ENCODE measurements around the gene SBF2. TPM values are rescaled to one million over a fixed set of nuclear protein-coding genes. Genes with fewer than 3 reads are reported as not detected.

Gene SBF2
- total and polyA plus RNA-seq, 2 of the 13 experiments (the other 11 are each of a cell fraction or from before 2014, with no cell fraction given), result 24.0 to 45.8 TPM

DNA sequence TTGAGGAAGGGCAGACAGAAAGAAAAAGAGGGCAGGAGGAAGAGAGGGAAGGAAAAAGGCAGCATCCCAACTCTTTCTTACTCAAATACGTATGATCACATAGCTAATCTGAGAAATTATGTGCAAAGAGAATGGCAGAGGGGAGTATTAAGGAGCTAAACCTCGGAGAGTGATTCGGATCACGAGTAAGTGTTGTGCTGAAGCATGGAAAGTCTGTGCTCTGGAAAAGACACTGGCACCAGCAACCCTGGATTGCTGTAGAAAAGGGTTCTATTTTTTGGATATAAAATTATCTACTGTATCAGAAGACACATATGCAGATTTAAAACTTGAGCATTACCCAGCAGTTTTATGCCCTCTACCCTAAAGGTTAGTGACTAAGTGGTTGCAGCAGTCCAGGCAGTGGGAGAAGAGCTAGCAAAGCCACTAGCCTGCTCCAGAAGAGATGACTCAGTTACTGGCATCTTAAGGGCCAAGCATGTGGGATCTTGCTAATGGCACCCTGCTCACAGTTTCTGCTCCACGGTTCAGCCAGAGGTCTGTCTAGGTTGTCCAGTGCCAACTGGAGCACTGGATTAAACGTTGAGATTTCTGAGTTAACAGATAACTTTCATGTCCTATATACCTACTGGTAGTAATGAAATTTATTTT, 478.4 kb downstream of the SBF2 start (continued):
- TF ChIP-seq, protein P1, sequence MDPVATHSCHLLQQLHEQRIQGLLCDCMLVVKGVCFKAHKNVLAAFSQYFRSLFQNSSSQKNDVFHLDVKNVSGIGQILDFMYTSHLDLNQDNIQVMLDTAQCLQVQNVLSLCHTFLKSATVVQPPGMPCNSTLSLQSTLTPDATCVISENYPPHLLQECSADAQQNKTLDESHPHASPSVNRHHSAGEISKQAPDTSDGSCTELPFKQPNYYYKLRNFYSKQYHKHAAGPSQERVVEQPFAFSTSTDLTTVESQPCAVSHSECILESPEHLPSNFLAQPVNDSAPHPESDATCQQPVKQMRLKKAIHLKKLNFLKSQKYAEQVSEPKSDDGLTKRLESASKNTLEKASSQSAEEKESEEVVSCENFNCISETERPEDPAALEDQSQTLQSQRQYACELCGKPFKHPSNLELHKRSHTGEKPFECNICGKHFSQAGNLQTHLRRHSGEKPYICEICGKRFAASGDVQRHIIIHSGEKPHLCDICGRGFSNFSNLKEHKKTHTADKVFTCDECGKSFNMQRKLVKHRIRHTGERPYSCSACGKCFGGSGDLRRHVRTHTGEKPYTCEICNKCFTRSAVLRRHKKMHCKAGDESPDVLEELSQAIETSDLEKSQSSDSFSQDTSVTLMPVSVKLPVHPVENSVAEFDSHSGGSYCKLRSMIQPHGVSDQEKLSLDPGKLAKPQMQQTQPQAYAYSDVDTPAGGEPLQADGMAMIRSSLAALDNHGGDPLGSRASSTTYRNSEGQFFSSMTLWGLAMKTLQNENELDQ (CRISPR knock-in tag; IDR thresholded peaks at IDR 0.05; ENCODE audit: borderline replicate concordance), result no peak
- no peak for TF ChIP-seq SP140L (CRISPR knock-in tag; IDR thresholded peaks at IDR 0.05; ENCODE audit: borderline replicate concordance)
- TF ChIP-seq, protein P2, sequence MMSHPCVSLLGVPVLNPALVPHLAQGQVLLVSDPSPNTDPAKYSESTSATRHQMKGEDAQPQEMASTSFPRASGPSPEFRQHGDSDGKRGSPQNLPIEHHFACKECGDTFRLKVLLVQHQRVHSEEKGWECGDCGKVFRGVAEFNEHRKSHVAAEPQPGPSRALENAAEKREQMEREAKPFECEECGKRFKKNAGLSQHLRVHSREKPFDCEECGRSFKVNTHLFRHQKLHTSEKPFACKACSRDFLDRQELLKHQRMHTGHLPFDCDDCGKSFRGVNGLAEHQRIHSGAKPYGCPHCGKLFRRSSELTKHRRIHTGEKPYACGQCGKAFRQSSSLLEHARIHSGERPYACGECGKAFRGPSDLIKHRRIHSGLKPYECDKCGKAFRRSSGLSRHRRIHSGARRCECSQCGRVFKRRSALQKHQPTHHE (CRISPR knock-in tag; IDR thresholded peaks at IDR 0.05; ENCODE audit: borderline replicate concordance), result no peak
- TF ChIP-seq, protein P3, sequence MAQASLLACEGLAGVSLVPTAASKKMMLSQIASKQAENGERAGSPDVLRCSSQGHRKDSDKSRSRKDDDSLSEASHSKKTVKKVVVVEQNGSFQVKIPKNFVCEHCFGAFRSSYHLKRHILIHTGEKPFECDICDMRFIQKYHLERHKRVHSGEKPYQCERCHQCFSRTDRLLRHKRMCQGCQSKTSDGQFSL (CRISPR knock-in tag; IDR thresholded peaks at IDR 0.05), result no peak
- TF ChIP-seq, protein P4, sequence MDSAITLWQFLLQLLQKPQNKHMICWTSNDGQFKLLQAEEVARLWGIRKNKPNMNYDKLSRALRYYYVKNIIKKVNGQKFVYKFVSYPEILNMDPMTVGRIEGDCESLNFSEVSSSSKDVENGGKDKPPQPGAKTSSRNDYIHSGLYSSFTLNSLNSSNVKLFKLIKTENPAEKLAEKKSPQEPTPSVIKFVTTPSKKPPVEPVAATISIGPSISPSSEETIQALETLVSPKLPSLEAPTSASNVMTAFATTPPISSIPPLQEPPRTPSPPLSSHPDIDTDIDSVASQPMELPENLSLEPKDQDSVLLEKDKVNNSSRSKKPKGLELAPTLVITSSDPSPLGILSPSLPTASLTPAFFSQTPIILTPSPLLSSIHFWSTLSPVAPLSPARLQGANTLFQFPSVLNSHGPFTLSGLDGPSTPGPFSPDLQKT (CRISPR knock-in tag; IDR thresholded peaks at IDR 0.05; ENCODE audit: borderline replicate concordance), result no peak

DNA sequence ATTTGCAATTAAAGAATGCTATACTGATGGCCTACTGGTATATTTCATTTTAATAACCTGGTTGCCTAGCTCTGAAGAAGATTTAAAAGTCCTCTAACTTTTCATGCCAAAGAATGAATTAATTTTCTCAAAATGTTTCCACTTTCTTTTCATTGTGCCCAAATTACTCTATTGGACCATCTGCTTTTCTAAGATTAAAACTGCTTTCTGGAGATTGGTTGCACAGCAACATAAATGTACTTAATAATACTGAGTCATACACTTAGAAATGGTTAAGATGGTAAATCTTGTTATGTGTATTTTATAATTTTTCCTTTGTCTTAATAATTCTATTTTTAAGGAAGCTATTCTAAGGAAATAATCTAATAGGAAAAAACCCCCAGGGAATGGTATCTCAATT, 479.9 kb downstream of the SBF2 start:
- H2AFZ ChIP-seq (ENCODE audit: low read length), result no peak overlapping the region
- no peaks in the 10 kb centered on the region for H3K79me2 ChIP-seq (ENCODE audit: insufficient read depth, low read length)
- no peaks in the 10 kb centered on the region for H3K27me3 ChIP-seq (ENCODE audit: control insufficient read depth in 1 of 2, insufficient read depth in 2 of 2, low read length in 2 of 2)
- no peak overlapping the region for H3K27ac ChIP-seq (ENCODE audit: extremely low read length, insufficient read depth, low read length)
- in situ Hi-C loops (cut with HindIII; ENCODE audit: extremely low pct_ligation_motif_present, low pct_unique_long_range_greater_than_20kb) (no loop called here), intact Hi-C loops (cut with micrococcal nuclease; ENCODE audit: unreplicated experiment) (no loop called here)
- H3K9me3 ChIP-seq (ENCODE audit: low read length), result no peaks in the 10 kb centered on the region
- BruUV-seq (replicated peaks), result no TSS peak
- H3K4me1 ChIP-seq (ENCODE audit: insufficient read depth, low read length), result no peaks in the 10 kb centered on the region
- no peak overlapping the region for H3K9ac ChIP-seq (ENCODE audit: insufficient read depth, low read depth, low read length)
- no peak for ATAC-seq
- H3K4me3 ChIP-seq (replicated peaks in 1 of 3; ENCODE audit: insufficient read depth in 1 of 3, low read depth in 2 of 3, low read length in 3 of 3), result no peak overlapping the region
- H3K36me3 ChIP-seq (replicated peaks in 1 of 2; ENCODE audit: control insufficient read depth in 1 of 2, insufficient read depth in 2 of 2, low read length in 2 of 2), result peaks cover 0 to 4% of the 10 kb centered on the region in 2 experiments; a peak in 1 of 5 replicates
- no peak for FAIRE-seq
- no peak overlapping the region for H3K4me2 ChIP-seq (ENCODE audit: low read depth, low read length)
- DNase-seq (ENCODE audit: low spot score), result no peak
- H4K20me1 ChIP-seq (ENCODE audit: insufficient read depth, low read length), result no peaks in the 10 kb centered on the region
- ChIA-PET POLR2A (no interaction called here), CTCF (ENCODE audit: low intra/inter-chr PET ratio, low total read pairs) (no interaction called here)
- TF ChIP-seq TARDBP (CRISPR knock-in tag; IDR thresholded peaks at IDR 0.05) (no peak), HNF4G (IDR thresholded peaks at IDR 0.05; ENCODE audit: borderline replicate concordance, low read depth, low read length) (no peak), HNF4G (CRISPR knock-in tag; IDR thresholded peaks at IDR 0.05; ENCODE audit: borderline replicate concordance, low read depth) (no peak), NR2F6 (IDR thresholded peaks at IDR 0.05) (no peak), NR2F6 (CRISPR knock-in tag; IDR thresholded peaks at IDR 0.05) (no peak), ZNF30 (CRISPR knock-in tag; IDR thresholded peaks at IDR 0.05) (no peak), ZNF782 (CRISPR knock-in tag; IDR thresholded peaks at IDR 0.05; ENCODE audit: borderline replicate concordance) (no peak), ISL2 (CRISPR knock-in tag; IDR thresholded peaks at IDR 0.05) (no peak), NAIF1 (CRISPR knock-in tag; IDR thresholded peaks at IDR 0.05; ENCODE audit: borderline replicate concordance) (no peak), MAZ (IDR thresholded peaks at IDR 0.05; ENCODE audit: borderline replicate concordance, low read depth, low read length) (no peak), MAZ (CRISPR knock-in tag; IDR thresholded peaks at IDR 0.05; ENCODE audit: low read depth) (no peak), ZNF598 (CRISPR knock-in tag; IDR thresholded peaks at IDR 0.05; ENCODE audit: borderline replicate concordance) (no peak)
- TF ChIP-seq, protein P5, sequence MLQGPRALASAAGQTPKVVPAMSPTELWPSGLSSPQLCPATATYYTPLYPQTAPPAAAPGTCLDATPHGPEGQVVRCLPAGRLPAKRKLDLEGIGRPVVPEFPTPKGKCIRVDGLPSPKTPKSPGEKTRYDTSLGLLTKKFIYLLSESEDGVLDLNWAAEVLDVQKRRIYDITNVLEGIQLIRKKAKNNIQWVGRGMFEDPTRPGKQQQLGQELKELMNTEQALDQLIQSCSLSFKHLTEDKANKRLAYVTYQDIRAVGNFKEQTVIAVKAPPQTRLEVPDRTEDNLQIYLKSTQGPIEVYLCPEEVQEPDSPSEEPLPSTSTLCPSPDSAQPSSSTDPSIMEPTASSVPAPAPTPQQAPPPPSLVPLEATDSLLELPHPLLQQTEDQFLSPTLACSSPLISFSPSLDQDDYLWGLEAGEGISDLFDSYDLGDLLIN (CRISPR knock-in tag; IDR thresholded peaks at IDR 0.05; ENCODE audit: borderline replicate concordance), result no peak
